Measurements from ENCODE around the gene TMEM38A.

- TF ChIP-seq CTCF (conservative IDR thresholded peaks at IDR 0.05 in 1 of 2, IDR thresholded peaks at IDR 0.05 in 1 of 2; ENCODE audit: extremely low read depth in 1 of 2, insufficient read depth in 1 of 2, low read depth in 1 of 2, low read length in 2 of 2) (peak; percentile 84 to 96), EZH2 (IDR thresholded peaks at IDR 0.05; ENCODE audit: borderline replicate concordance, low read length) (no peak)
Measured at GRCh38 chr19:16714702-16715287, 53.9 kb downstream of the TMEM38A start.
